Esophagus squamous epithelium (tissue), 5 donors: Measurements from ENCODE around the gene EVI5. TPM values are rescaled to one million over a fixed set of nuclear protein-coding genes. Genes with fewer than 3 reads are reported as not detected.

Source experiments
- DNase-seq: peaks from one replicate; lab custom pipeline; 2025; lab: John Stamatoyannopoulos, UW
- H3K27ac ChIP-seq, 4 donors: fragments of 200-600 bp; sonication (generic); one replicate each; pipeline ENCODE4 v1.5.1; 2016 to 2019; ENCODE audit warnings: mild to moderate bottlenecking in 1 of 4
- H3K27me3 ChIP-seq, 4 donors: fragments of 200-600 bp; sonication (generic); 1 replicate in 3 of 4; 2 replicates in 1 of 4; pipeline versions ENCODE4 v1.5.1 to v1.6.0; 2017 to 2021; ENCODE audit warnings: antibody characterized with exemption in 1 of 4
- H3K36me3 ChIP-seq, 3 donors: fragments of 200-600 bp; sonication (generic); one replicate each; pipeline ENCODE4 v1.5.1; 2016 to 2019
- H3K4me1 ChIP-seq, 3 donors: fragments of 200-600 bp; sonication (generic); one replicate each; pipeline ENCODE4 v1.5.1; 2017 to 2019
- H3K4me3 ChIP-seq, 4 donors: fragments of 200-600 bp; sonication (generic); 1 replicate in 3 of 4; 2 replicates in 1 of 4; pipeline ENCODE4 v1.5.1; 2016 to 2019; ENCODE audit warnings: mild to moderate bottlenecking in 2 of 4, moderate library complexity in 1 of 4
- H3K9me3 ChIP-seq, 3 donors: fragments of 200-600 bp; sonication (generic); one replicate each; pipeline ENCODE4 v1.5.1; 2016 to 2019
- POLR2A ChIP-seq, 4 donors: fragments of 450-650 bp; IDR thresholded peaks; one replicate each; pipeline ENCODE4 v1.6.1; 2017; ENCODE audit warnings: antibody characterized with exemption in 4 of 4, mild to moderate bottlenecking in 4 of 4, moderate library complexity in 3 of 4
- WGBS, 2 donors: methylation state at CpG; one replicate each; pipeline ENCODE4 v1.1.5; 2018; 5-methylcytosine and 5-hydroxymethylcytosine counted together
- intact Hi-C: fragments of 100-400 bp; cut with DNase I; formaldehyde crosslinking; loops from one replicate; pipeline ENCODE4 v1.15.0; 2022
- total RNA-seq, 4 donors: library from RNA; depleted of rRNA; stranded (reverse); fragments of >200 nt; gene quantifications; one replicate each; pipeline ENCODE4 v1.1.0, GENCODE V29; 2016
- TF ChIP-seq, protein P1 (sequence below), 6 experiments: fragments of 450-650 bp in 4 of 6; fragments of 200-600 bp in 2 of 6; sonication (generic) in 2 of 6; IDR thresholded peaks; one replicate each; pipeline ENCODE4 v1.5.1; 2016 to 2019; ENCODE audit warnings: antibody characterized with exemption in 6 of 6, mild to moderate bottlenecking in 4 of 6, moderate library complexity in 4 of 6
- donor health status: DM: yes; HTN: yes; CAD: no.

Gene EVI5
- total RNA-seq, 4 donors from 2014 or later, result 5.1 to 23.7 (median 9.0) TPM

DNA sequence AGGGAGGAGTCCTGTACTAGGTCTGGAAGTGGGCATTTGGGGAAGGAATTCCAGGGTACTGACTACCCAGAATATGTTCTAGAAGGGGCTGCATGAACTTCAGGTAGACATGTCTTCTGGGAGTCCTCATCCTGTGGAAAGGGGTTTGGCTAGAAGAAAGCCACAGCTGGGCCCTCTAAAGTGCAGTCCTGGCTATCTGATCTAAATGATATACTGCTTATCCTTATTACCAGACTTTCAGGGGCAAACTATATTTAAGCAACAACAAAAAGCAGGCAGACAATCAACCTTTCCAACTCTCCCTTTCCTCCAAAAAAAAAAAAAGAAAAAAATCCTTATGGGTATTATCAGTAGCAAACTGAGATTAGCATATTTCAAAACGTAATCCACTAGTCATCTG, 268.3 kb downstream of the EVI5 start:
- Histone ChIP-seq H3K27me3 (no peaks in the 10 kb centered on the region), H3K27ac (no peak overlapping the region), H3K4me1 (no peaks in the 10 kb centered on the region), H3K36me3 (peaks cover 0 to 5% (median 0%) of the 10 kb centered on the region in 3 donors), H3K9me3 (no peaks in the 10 kb centered on the region), H3K4me3 (no peak overlapping the region)
- TF ChIP-seq, protein P1, sequence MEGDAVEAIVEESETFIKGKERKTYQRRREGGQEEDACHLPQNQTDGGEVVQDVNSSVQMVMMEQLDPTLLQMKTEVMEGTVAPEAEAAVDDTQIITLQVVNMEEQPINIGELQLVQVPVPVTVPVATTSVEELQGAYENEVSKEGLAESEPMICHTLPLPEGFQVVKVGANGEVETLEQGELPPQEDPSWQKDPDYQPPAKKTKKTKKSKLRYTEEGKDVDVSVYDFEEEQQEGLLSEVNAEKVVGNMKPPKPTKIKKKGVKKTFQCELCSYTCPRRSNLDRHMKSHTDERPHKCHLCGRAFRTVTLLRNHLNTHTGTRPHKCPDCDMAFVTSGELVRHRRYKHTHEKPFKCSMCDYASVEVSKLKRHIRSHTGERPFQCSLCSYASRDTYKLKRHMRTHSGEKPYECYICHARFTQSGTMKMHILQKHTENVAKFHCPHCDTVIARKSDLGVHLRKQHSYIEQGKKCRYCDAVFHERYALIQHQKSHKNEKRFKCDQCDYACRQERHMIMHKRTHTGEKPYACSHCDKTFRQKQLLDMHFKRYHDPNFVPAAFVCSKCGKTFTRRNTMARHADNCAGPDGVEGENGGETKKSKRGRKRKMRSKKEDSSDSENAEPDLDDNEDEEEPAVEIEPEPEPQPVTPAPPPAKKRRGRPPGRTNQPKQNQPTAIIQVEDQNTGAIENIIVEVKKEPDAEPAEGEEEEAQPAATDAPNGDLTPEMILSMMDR (IDR thresholded peaks at IDR 0.05), result no peak
- TF ChIP-seq POLR2A (IDR thresholded peaks at IDR 0.05), result no peak
- no peak for DNase-seq
- intact Hi-C loops, result no loop called here
- WGBS, 2 donors, result 67 to 68% methylated on average over 1 of the region's 1 CpG

DNA sequence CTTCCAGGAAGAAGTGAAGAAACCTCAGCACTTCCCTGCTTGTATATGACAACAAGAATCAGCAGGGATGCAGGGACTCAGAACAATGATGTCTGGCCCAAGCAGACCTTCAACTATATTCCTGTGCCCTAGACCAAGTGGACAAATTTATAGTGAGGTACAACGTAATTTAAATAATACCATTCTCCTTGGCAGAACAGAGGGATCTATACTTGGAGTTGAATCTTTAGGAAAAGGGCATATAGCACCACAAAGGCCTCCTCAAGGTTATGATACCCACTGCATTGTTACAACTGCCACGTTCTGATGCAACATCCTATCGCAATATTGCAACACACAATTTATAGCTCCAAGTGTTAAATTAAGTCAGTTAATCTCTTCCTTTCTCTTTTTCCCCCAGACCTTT, 269.1 kb downstream of the EVI5 start:
- whole genome bisulfite sequencing, 2 donors, result 76% methylated on average over 3 of the region's 3 CpGs
- no peaks in the 10 kb centered on the region for H3K9me3 ChIP-seq
- H3K36me3 ChIP-seq, result peaks cover 0 to 5% (median 0%) of the 10 kb centered on the region in 3 donors
- no peaks in the 10 kb centered on the region for H3K27me3 ChIP-seq
- no peak overlapping the region for H3K27ac ChIP-seq
- DNase-seq, result no peak
- no peak for TF ChIP-seq POLR2A (IDR thresholded peaks at IDR 0.05)
- TF ChIP-seq, protein P1 (IDR thresholded peaks at IDR 0.05), result no peak
- H3K4me1 ChIP-seq, result no peaks in the 10 kb centered on the region
- no peak overlapping the region for H3K4me3 ChIP-seq
- intact Hi-C loops, result no loop called here

DNA sequence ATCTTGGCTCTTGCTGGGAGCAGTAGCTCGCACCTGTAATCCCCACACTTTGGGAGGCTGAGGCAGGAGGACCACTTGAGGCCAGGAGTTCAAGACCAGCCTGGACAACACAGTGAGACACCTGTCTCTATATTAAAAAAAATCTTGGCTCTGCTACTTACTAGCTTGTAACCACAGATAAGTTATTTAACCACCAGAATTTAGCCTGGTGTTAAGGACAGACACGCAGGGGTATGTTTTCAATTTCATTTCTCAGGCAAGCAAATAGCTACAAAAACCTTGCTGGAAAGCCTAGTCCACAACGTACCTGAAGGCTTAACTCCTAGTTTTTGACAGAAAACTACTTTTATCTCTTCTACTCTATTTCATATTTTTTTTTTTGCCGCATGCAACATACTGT, 273.4 kb downstream of the EVI5 start:
- no peaks in the 10 kb centered on the region for H3K27me3 ChIP-seq
- H3K27ac ChIP-seq, result no peak overlapping the region
- 85 to 86% methylated on average over 4 of the region's 4 CpGs for whole genome bisulfite sequencing, 2 donors
- intact Hi-C loops, result no loop called here
- H3K4me1 ChIP-seq, result no peaks in the 10 kb centered on the region
- no peak for DNase-seq
- no peak overlapping the region for H3K4me3 ChIP-seq
- peaks cover 0 to 5% (median 0%) of the 10 kb centered on the region in 3 donors for H3K36me3 ChIP-seq
- no peak for TF ChIP-seq POLR2A (IDR thresholded peaks at IDR 0.05)
- TF ChIP-seq, protein P1 (IDR thresholded peaks at IDR 0.05), result no peak
- H3K9me3 ChIP-seq, result no peaks in the 10 kb centered on the region

DNA sequence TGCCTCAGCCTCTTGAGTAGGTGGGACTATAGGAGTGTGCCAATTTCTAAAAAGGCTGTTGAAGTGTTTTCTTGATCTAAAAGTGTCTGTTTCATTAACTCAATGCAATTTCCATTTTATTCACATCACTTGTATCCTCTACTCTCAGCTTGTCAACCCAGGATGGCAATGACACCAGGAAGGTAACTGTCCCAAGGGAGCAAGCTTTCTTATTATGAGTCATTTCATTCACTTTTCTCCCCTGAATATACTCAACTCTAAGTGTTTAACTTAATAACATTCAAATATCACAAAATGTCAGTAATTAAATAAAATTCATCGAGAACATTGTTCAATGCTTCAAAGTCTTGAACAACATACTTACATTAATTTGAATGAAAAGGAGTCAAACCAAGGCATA, 275.3 kb downstream of the EVI5 start:
- no peaks in the 10 kb centered on the region for H3K4me1 ChIP-seq
- H3K27me3 ChIP-seq, result no peaks in the 10 kb centered on the region
- DNase-seq, result no peak
- H3K4me3 ChIP-seq, result no peak overlapping the region
- TF ChIP-seq, protein P1 (IDR thresholded peaks at IDR 0.05), result no peak
- TF ChIP-seq POLR2A (IDR thresholded peaks at IDR 0.05), result no peak
- peaks cover 0 to 5% (median 0%) of the 10 kb centered on the region in 3 donors for H3K36me3 ChIP-seq
- WGBS, 2 donors, result 97 to 100% methylated on average over 1 of the region's 1 CpG
- no peak overlapping the region for H3K27ac ChIP-seq
- H3K9me3 ChIP-seq, result no peaks in the 10 kb centered on the region
- intact Hi-C loops, result no loop called here

DNA sequence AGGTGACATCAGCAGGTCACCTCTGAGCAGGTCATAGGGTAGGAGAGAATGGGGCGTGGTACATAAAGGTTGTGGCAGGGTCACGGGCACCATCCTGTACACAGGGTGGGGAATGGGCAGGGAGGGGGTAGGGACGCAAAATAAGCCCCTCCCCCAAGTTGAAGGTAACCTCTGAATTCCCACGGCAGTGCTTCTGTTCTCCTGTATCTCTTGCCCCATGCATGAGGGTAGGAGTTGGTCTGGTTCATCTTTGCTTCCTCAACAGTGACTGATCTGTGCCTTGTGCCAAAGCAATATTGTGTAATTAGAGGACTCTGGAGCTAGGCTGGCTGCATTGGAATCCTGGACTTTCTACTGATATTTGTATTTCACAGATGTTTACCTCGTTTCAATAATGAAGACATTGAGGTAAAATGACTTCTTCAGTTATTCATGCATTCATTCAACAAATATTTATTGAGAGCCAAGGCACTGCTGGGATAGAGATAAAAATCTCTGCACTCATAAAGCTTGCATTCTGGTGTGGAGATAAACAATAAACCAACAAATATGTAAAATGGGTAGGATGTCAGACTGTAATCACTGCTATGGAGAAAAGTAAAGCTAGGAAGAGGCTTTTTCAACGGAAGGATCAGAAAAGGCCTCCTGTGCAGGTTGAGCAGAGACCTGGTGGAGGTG, 279.8 kb downstream of the EVI5 start:
- no peaks in the 10 kb centered on the region for H3K9me3 ChIP-seq
- TF ChIP-seq, protein P1 (IDR thresholded peaks at IDR 0.05), result no peak
- no peak for DNase-seq
- no peaks in the 10 kb centered on the region for H3K27me3 ChIP-seq
- no peaks in the 10 kb centered on the region for H3K4me1 ChIP-seq
- no peaks in the 10 kb centered on the region for H3K36me3 ChIP-seq
- H3K4me3 ChIP-seq, result no peak overlapping the region
- H3K27ac ChIP-seq, result no peak overlapping the region
- 58 to 63% methylated on average over 6 of the region's 6 CpGs for WGBS, 2 donors
- intact Hi-C loops, result no loop called here
